Liver (tissue), 9 donors: ENCODE measurements around the gene LAMC3. TPM values are rescaled to one million over a fixed set of nuclear protein-coding genes. Genes with fewer than 3 reads are reported as not detected.

ENCODE experiments used
- DNase-seq: peaks from one replicate; pipeline ENCODE4 v3.0.0-alpha.2; 2017; ENCODE audit warnings: low spot score
- H3K27ac ChIP-seq, 2 donors: one replicate each; pipeline ENCODE4 v1.7.0; 2013; ENCODE audit warnings: inconsistent platforms in 2 of 2, low read length in 2 of 2, control low read depth in 1 of 2, low read depth in 1 of 2, mild to moderate bottlenecking in 1 of 2
- H3K27me3 ChIP-seq, 4 donors: one replicate each; pipeline versions ENCODE4 v1.6.1 to v1.7.0; 2013; ENCODE audit warnings: low read length in 3 of 4, inconsistent platforms in 1 of 4, mild to moderate bottlenecking in 1 of 4, moderate library complexity in 1 of 4; ENCODE audit not compliant: control insufficient read depth in 4 of 4, insufficient read depth in 4 of 4
- H3K36me3 ChIP-seq, 4 donors: one replicate each; pipeline versions ENCODE4 v1.6.1 to v1.7.0; 2013; ENCODE audit warnings: low read length in 3 of 4, mild to moderate bottlenecking in 3 of 4, low read depth in 1 of 4, moderate library complexity in 1 of 4; ENCODE audit not compliant: control insufficient read depth in 4 of 4, insufficient read depth in 3 of 4
- H3K4me1 ChIP-seq, 4 donors: one replicate each; pipeline versions ENCODE4 v1.6.1 to v1.7.0; 2013; ENCODE audit warnings: low read length in 3 of 4, mild to moderate bottlenecking in 3 of 4, moderate library complexity in 1 of 4; ENCODE audit not compliant: control insufficient read depth in 4 of 4, insufficient read depth in 4 of 4
- H3K4me3 ChIP-seq, 3 donors: one replicate each; pipeline versions ENCODE4 v1.6.1 to v1.7.0; 2013; ENCODE audit warnings: low read length in 3 of 3, control low read depth in 1 of 3, low read depth in 1 of 3, mild to moderate bottlenecking in 1 of 3
- H3K9ac ChIP-seq, 2 donors: one replicate each; pipeline ENCODE4 v1.7.0; 2013; ENCODE audit warnings: low read length in 2 of 2, mild to moderate bottlenecking in 2 of 2, moderate library complexity in 2 of 2, control low read depth in 1 of 2, low read depth in 1 of 2
- H3K9me3 ChIP-seq, 4 donors: one replicate each; pipeline versions ENCODE4 v1.6.1 to v1.7.0; 2013; ENCODE audit warnings: low read length in 3 of 4; ENCODE audit not compliant: control insufficient read depth in 4 of 4
- EGR1 ChIP-seq, 2 donors: IDR thresholded peaks; 2 replicates each; pipeline ENCODE4 v1.6.1; 2016 to 2018; ENCODE audit warnings: antibody characterized with exemption in 2 of 2, low read depth in 2 of 2
- FOXA1 ChIP-seq: IDR thresholded peaks from 2 replicates; pipeline ENCODE4 v1.6.1; 2016; ENCODE audit warnings: antibody characterized with exemption
- FOXA2 ChIP-seq: IDR thresholded peaks from 2 replicates; pipeline ENCODE4 v1.6.1; 2016; ENCODE audit warnings: antibody characterized with exemption
- HNF4A ChIP-seq, 2 donors: conservative IDR thresholded peaks; 2 replicates each; pipeline ENCODE4 v1.6.1; 2016; ENCODE audit warnings: antibody characterized with exemption in 2 of 2, mild to moderate bottlenecking in 2 of 2
- HNF4G ChIP-seq: IDR thresholded peaks from 2 replicates; pipeline ENCODE4 v1.6.1; 2016; ENCODE audit warnings: antibody characterized with exemption
- JUND ChIP-seq, 2 donors: IDR thresholded peaks; 2 replicates each; pipeline ENCODE4 v1.6.1; 2016; ENCODE audit warnings: antibody characterized with exemption in 2 of 2
- NR2F2 ChIP-seq: IDR thresholded peaks from 2 replicates; pipeline ENCODE4 v1.6.1; 2016; ENCODE audit warnings: antibody characterized with exemption
- RAD21 ChIP-seq, 2 donors: IDR thresholded peaks; 2 replicates each; pipeline ENCODE4 v1.6.1; 2016; ENCODE audit warnings: antibody characterized with exemption in 2 of 2, mild to moderate bottlenecking in 2 of 2
- RXRA ChIP-seq, 2 donors: IDR thresholded peaks; 2 replicates each; pipeline ENCODE4 v1.6.1; 2017 to 2018; ENCODE audit warnings: antibody characterized with exemption in 2 of 2, mild to moderate bottlenecking in 1 of 2
- SP1 ChIP-seq: IDR thresholded peaks from 2 replicates; pipeline ENCODE4 v1.6.1; 2018; ENCODE audit warnings: antibody characterized with exemption, mild to moderate bottlenecking
- TAF1 ChIP-seq: conservative IDR thresholded peaks from 2 replicates; pipeline ENCODE4 v1.6.1; 2016; ENCODE audit warnings: antibody characterized with exemption, mild to moderate bottlenecking
- YY1 ChIP-seq: IDR thresholded peaks from 2 replicates; pipeline ENCODE4 v1.6.1; 2016; ENCODE audit warnings: antibody characterized with exemption, mild to moderate bottlenecking
- WGBS: extraction: QIAGEN DNeasy Blood & Tissue Kit; methylation state at CpG from one replicate; pipeline ENCODE4 v1.1.7; 2013; 5-methylcytosine and 5-hydroxymethylcytosine counted together
- polyA plus RNA-seq, 2 donors: library from polyadenylated mRNA; stranded (reverse) in 1 of 2; unstranded in 1 of 2; fragments of 200-250 nt in 1 of 2; fragments of >200 nt in 1 of 2; fragmentation: Nextera tagmentation in 1 of 2; extraction: Ambion mirVana in 1 of 2; gene quantifications; one replicate each; pipeline versions ENCODE4 v1.2.1 to v1.2.3, GENCODE V29; 2013 to 2015
- total RNA-seq, 2 donors: library from RNA; depleted of rRNA; stranded (reverse); fragments of >200 nt; gene quantifications; one replicate each; pipeline ENCODE4 v1.2.3, GENCODE V29; 2014
- TF ChIP-seq, protein P1 (sequence below): fragments of 150-350 bp; IDR thresholded peaks from 2 replicates; pipeline ENCODE4 v1.5.1; 2017; ENCODE audit warnings: improper control_type of control experiment, low read depth, low read length; ENCODE audit not compliant: missing input control
- TF ChIP-seq, protein P2 (sequence below): IDR thresholded peaks from 2 replicates; pipeline ENCODE4 v1.6.1; 2016; ENCODE audit warnings: antibody characterized with exemption, mild to moderate bottlenecking
- TF ChIP-seq, protein P3 (sequence below): IDR thresholded peaks from 2 replicates; pipeline ENCODE4 v1.6.1; 2016; ENCODE audit warnings: antibody characterized with exemption
- TF ChIP-seq, protein P4 (sequence below): IDR thresholded peaks from 2 replicates; pipeline ENCODE4 v1.6.1; 2016; ENCODE audit warnings: antibody characterized with exemption
- TF ChIP-seq, protein P5 (sequence below): IDR thresholded peaks from 2 replicates; pipeline ENCODE4 v1.6.1; 2016; ENCODE audit warnings: antibody characterized with exemption
- donor health status: healthy.
- donor health status: healthy.
- donor health status: healthy.
- donor health status: healthy.
- donor health status: healthy.

LAMC3 gene
- total and polyA plus RNA-seq, 4 donors, result 1.4 to 5.9 (median 2.9) TPM

DNA sequence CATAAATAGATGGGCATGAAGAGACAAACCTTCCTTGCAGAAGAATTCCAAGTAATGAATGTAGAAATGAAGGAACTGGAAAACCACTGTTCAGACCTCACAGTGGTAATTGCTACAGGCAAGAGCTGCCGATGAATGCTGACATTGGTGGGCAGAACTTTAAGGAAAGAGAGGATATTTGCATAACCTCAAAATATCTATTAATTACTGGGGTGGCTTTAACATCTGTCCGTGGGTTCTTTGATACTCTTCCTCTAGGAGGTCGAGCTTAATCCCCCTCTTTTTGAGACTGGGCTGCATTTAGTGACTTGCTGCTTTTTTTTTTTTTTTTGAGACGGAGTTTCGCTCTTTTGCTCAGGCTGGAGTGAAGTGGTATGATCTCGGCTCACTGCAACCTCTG is 34.7 kb downstream of the LAMC3 start:
- DNase-seq, result no peak
- Histone ChIP-seq H3K36me3 (no peaks in the 10 kb centered on the region), H3K9me3 (no peaks in the 10 kb centered on the region), H3K9ac (no peak overlapping the region), H3K4me1 (peaks cover 0 to 1% (median 0%) of the 10 kb centered on the region in 4 donors), H3K27ac (no peak overlapping the region), H3K27me3 (peaks cover 0 to 2% (median 0%) of the 10 kb centered on the region in 4 donors), H3K4me3 (no peak overlapping the region)
- whole genome bisulfite sequencing, result 66% methylated on average over 6 of the region's 6 CpGs
- TF ChIP-seq SP1 (no peak), RAD21 (IDR thresholded peaks at IDR 0.05) (no peak), TAF1 (no peak), NR2F2 (no peak), YY1 (no peak), FOXA1 (no peak), RXRA (IDR thresholded peaks at IDR 0.05) (no peak), FOXA2 (no peak), JUND (IDR thresholded peaks at IDR 0.05) (no peak), EGR1 (IDR thresholded peaks at IDR 0.05; ENCODE audit: low read depth in 2 of 2) (no peak), HNF4G (no peak), HNF4A (conservative IDR thresholded peaks at IDR 0.05) (no peak)
- TF ChIP-seq, protein P1, sequence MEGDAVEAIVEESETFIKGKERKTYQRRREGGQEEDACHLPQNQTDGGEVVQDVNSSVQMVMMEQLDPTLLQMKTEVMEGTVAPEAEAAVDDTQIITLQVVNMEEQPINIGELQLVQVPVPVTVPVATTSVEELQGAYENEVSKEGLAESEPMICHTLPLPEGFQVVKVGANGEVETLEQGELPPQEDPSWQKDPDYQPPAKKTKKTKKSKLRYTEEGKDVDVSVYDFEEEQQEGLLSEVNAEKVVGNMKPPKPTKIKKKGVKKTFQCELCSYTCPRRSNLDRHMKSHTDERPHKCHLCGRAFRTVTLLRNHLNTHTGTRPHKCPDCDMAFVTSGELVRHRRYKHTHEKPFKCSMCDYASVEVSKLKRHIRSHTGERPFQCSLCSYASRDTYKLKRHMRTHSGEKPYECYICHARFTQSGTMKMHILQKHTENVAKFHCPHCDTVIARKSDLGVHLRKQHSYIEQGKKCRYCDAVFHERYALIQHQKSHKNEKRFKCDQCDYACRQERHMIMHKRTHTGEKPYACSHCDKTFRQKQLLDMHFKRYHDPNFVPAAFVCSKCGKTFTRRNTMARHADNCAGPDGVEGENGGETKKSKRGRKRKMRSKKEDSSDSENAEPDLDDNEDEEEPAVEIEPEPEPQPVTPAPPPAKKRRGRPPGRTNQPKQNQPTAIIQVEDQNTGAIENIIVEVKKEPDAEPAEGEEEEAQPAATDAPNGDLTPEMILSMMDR, result no peak
- TF ChIP-seq, protein P2, sequence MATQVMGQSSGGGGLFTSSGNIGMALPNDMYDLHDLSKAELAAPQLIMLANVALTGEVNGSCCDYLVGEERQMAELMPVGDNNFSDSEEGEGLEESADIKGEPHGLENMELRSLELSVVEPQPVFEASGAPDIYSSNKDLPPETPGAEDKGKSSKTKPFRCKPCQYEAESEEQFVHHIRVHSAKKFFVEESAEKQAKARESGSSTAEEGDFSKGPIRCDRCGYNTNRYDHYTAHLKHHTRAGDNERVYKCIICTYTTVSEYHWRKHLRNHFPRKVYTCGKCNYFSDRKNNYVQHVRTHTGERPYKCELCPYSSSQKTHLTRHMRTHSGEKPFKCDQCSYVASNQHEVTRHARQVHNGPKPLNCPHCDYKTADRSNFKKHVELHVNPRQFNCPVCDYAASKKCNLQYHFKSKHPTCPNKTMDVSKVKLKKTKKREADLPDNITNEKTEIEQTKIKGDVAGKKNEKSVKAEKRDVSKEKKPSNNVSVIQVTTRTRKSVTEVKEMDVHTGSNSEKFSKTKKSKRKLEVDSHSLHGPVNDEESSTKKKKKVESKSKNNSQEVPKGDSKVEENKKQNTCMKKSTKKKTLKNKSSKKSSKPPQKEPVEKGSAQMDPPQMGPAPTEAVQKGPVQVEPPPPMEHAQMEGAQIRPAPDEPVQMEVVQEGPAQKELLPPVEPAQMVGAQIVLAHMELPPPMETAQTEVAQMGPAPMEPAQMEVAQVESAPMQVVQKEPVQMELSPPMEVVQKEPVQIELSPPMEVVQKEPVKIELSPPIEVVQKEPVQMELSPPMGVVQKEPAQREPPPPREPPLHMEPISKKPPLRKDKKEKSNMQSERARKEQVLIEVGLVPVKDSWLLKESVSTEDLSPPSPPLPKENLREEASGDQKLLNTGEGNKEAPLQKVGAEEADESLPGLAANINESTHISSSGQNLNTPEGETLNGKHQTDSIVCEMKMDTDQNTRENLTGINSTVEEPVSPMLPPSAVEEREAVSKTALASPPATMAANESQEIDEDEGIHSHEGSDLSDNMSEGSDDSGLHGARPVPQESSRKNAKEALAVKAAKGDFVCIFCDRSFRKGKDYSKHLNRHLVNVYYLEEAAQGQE, result no peak
- TF ChIP-seq, protein P3, sequence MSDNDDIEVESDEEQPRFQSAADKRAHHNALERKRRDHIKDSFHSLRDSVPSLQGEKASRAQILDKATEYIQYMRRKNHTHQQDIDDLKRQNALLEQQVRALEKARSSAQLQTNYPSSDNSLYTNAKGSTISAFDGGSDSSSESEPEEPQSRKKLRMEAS, result no peak
- TF ChIP-seq, protein P4, sequence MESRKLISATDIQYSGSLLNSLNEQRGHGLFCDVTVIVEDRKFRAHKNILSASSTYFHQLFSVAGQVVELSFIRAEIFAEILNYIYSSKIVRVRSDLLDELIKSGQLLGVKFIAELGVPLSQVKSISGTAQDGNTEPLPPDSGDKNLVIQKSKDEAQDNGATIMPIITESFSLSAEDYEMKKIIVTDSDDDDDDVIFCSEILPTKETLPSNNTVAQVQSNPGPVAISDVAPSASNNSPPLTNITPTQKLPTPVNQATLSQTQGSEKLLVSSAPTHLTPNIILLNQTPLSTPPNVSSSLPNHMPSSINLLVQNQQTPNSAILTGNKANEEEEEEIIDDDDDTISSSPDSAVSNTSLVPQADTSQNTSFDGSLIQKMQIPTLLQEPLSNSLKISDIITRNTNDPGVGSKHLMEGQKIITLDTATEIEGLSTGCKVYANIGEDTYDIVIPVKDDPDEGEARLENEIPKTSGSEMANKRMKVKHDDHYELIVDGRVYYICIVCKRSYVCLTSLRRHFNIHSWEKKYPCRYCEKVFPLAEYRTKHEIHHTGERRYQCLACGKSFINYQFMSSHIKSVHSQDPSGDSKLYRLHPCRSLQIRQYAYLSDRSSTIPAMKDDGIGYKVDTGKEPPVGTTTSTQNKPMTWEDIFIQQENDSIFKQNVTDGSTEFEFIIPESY, result no peak
- TF ChIP-seq, protein P5, sequence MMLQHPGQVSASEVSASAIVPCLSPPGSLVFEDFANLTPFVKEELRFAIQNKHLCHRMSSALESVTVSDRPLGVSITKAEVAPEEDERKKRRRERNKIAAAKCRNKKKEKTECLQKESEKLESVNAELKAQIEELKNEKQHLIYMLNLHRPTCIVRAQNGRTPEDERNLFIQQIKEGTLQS, result no peak
